ENCODE measurements around the gene THEMIS.
"Not testable (repeated sequence)": the region's sequence is repeated elsewhere in the genome, so short reads cannot be mapped to it uniquely, and the experiment has no call there.

Gene THEMIS

DNA sequence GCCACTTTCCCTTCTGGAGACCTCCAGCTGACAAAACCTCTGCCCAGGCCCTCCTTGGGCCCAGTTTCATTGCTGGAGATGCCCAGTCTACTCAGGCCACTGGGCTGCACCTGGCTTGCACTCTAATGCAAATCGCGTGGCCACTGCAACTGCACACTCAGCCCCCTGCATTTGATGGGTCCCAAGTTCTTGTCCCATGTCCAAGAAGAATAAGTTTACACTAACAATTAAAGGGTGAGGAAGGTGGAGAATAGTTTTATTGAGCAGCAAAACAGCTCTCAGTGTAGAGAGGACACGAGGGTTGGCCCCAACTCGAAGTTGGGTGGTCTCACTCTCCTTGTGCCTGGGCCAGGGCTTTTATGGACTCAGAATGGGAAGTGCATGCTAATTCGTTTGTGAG lies 31.9 kb upstream of the THEMIS start:
- no peaks in the 10 kb centered on the region for H3K9me2 ChIP-seq (replicated peaks; ENCODE audit: insufficient read depth, low read length)
- TF ChIP-seq, protein P1, sequence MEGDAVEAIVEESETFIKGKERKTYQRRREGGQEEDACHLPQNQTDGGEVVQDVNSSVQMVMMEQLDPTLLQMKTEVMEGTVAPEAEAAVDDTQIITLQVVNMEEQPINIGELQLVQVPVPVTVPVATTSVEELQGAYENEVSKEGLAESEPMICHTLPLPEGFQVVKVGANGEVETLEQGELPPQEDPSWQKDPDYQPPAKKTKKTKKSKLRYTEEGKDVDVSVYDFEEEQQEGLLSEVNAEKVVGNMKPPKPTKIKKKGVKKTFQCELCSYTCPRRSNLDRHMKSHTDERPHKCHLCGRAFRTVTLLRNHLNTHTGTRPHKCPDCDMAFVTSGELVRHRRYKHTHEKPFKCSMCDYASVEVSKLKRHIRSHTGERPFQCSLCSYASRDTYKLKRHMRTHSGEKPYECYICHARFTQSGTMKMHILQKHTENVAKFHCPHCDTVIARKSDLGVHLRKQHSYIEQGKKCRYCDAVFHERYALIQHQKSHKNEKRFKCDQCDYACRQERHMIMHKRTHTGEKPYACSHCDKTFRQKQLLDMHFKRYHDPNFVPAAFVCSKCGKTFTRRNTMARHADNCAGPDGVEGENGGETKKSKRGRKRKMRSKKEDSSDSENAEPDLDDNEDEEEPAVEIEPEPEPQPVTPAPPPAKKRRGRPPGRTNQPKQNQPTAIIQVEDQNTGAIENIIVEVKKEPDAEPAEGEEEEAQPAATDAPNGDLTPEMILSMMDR (IDR thresholded peaks at IDR 0.05; ENCODE audit: low read length), result no peak
- TF ChIP-seq EZH2phosphoT487 (IDR thresholded peaks at IDR 0.05; ENCODE audit: low read length) (no peak), EZH2 (optimal IDR thresholded peaks at IDR 0.05; ENCODE audit: low read depth, low read length) (no peak)
- H3F3A ChIP-seq (ENCODE audit: insufficient read depth, low read length), result 0 out of 2 replicates have a peak, but pooled peaks cover 3% of the 10 kb centered on the region
- no peaks in the 10 kb centered on the region for H3K9me3 ChIP-seq (replicated peaks; ENCODE audit: insufficient read depth, low read length)
- H2AFZ ChIP-seq (ENCODE audit: low read length), result no peak overlapping the region
- no peak overlapping the region for H3K9ac ChIP-seq (ENCODE audit: low read length)
- H3K4me3 ChIP-seq (ENCODE audit: low read length), result no peak overlapping the region
- H3K36me3 ChIP-seq (replicated peaks; ENCODE audit: insufficient read depth, low read length), result no peaks in the 10 kb centered on the region
- no peaks in the 10 kb centered on the region for H3K79me2 ChIP-seq (ENCODE audit: low read length)
- no peaks in the 10 kb centered on the region for H3K27me3 ChIP-seq (replicated peaks; ENCODE audit: insufficient read depth, low read length)
- DNase-seq, result no peak
- no peaks in the 10 kb centered on the region for H4K20me1 ChIP-seq (ENCODE audit: insufficient read depth, low read length)
- H3K27ac ChIP-seq (ENCODE audit: low read length), result no peak overlapping the region
- no peak overlapping the region for H3K4me2 ChIP-seq (ENCODE audit: low read depth, low read length)
- H3K4me1 ChIP-seq (ENCODE audit: low read length), result peaks cover 4% of the 10 kb centered on the region; the same call in 1 of the 2 replicates

DNA sequence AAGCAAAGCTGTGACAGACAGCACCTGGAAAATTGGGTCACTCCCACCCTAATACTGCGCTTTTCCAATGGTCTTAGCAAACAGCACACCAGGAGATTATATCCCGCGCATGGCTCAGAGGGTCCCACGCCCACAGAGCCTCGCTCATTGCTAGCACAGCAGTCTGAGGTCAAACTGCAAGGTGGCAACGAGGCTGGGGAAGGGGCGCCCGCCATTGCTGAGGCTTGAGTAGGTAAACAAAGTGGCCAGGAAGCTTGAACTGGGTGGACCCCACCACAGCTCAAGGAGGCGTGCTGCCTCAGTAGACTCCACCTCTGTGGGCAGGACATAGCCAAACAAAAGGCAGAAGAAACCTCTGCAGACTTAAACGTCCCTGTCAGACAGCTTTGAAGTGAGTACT lies 25.6 kb upstream of the THEMIS start:
- not testable (repeated sequence) for H3K27me3 ChIP-seq (replicated peaks; ENCODE audit: insufficient read depth, low read length); DNase-seq; H3K27ac ChIP-seq (ENCODE audit: low read length); H4K20me1 ChIP-seq (ENCODE audit: insufficient read depth, low read length); H3K79me2 ChIP-seq (ENCODE audit: low read length); H2AFZ ChIP-seq (ENCODE audit: low read length); H3K4me3 ChIP-seq (ENCODE audit: low read length); H3K4me2 ChIP-seq (ENCODE audit: low read depth, low read length); H3K36me3 ChIP-seq (replicated peaks; ENCODE audit: insufficient read depth, low read length); H3K9me3 ChIP-seq (replicated peaks; ENCODE audit: insufficient read depth, low read length); H3K9ac ChIP-seq (ENCODE audit: low read length); H3F3A ChIP-seq (ENCODE audit: insufficient read depth, low read length); H3K9me2 ChIP-seq (replicated peaks; ENCODE audit: insufficient read depth, low read length); H3K4me1 ChIP-seq (ENCODE audit: low read length)

DNA sequence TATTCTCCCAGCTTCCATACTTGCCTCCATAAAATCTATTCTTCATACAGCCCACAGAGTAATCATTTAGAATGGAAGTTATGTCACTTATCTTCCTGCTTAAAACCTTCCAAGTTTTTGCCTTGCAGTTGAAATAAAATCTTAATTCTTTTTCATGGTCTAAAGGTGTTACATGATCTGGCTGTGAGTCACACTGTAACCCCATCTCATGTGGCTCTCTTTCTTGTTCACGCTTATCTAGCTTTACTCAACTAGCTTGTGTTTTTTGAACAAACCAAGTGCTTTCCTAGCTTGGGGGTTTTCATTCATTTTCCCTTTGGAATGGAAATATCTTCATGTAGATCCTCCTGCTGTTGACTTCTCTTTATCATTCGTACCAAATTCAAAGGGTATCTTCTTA lies 23.6 kb upstream of the THEMIS start:
- no peak for DNase-seq
- Histone ChIP-seq H3K4me1 (ENCODE audit: low read length) (peaks cover 3% of the 10 kb centered on the region; the same call in 1 of the 2 replicates), H3K27ac (ENCODE audit: low read length) (no peak overlapping the region), H3K9me3 (replicated peaks; ENCODE audit: insufficient read depth, low read length) (no peaks in the 10 kb centered on the region), H3K79me2 (ENCODE audit: low read length) (no peaks in the 10 kb centered on the region), H3K36me3 (replicated peaks; ENCODE audit: insufficient read depth, low read length) (no peaks in the 10 kb centered on the region), H3K4me3 (ENCODE audit: low read length) (no peak overlapping the region), H3K27me3 (replicated peaks; ENCODE audit: insufficient read depth, low read length) (no peaks in the 10 kb centered on the region), H3K4me2 (ENCODE audit: low read depth, low read length) (no peak overlapping the region), H3K9me2 (replicated peaks; ENCODE audit: insufficient read depth, low read length) (no peaks in the 10 kb centered on the region), H4K20me1 (ENCODE audit: insufficient read depth, low read length) (no peaks in the 10 kb centered on the region), H3K9ac (ENCODE audit: low read length) (no peak overlapping the region), H3F3A (ENCODE audit: insufficient read depth, low read length) (no peaks in the 10 kb centered on the region), H2AFZ (ENCODE audit: low read length) (no peak overlapping the region)
- no peak for TF ChIP-seq EZH2 (optimal IDR thresholded peaks at IDR 0.05; ENCODE audit: low read depth, low read length)
- TF ChIP-seq EZH2phosphoT487 (IDR thresholded peaks at IDR 0.05; ENCODE audit: low read length), result no peak
- TF ChIP-seq, protein P1 (IDR thresholded peaks at IDR 0.05; ENCODE audit: low read length), result no peak

DNA sequence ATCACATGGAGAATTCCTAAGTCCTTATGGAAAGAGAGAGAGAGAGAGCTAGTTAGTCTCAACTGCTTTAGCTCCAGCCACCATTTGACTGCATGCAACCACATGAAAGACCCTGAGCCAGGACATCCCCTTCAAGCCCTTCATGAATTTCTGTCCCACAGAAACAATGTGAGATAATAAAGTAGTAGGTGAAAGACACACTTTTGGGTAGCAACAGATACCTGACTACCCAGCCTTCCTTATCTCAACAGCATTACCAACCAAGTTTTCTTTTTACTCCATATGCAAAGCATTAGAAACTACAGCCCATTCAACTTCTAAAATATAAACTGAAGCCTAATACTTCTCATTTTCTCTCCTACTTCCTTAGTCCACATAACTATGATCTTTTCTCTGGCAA lies 23.2 kb upstream of the THEMIS start:
- no peaks in the 10 kb centered on the region for H3K27me3 ChIP-seq (replicated peaks; ENCODE audit: insufficient read depth, low read length)
- H3K27ac ChIP-seq (ENCODE audit: low read length), result no peak overlapping the region
- no peaks in the 10 kb centered on the region for H3K36me3 ChIP-seq (replicated peaks; ENCODE audit: insufficient read depth, low read length)
- H2AFZ ChIP-seq (ENCODE audit: low read length), result no peak overlapping the region
- H4K20me1 ChIP-seq (ENCODE audit: insufficient read depth, low read length), result no peaks in the 10 kb centered on the region
- no peak overlapping the region for H3K4me3 ChIP-seq (ENCODE audit: low read length)
- H3F3A ChIP-seq (ENCODE audit: insufficient read depth, low read length), result no peaks in the 10 kb centered on the region
- peaks cover 5% of the 10 kb centered on the region; the same call in 1 of the 2 replicates for H3K4me1 ChIP-seq (ENCODE audit: low read length)
- H3K79me2 ChIP-seq (ENCODE audit: low read length), result no peaks in the 10 kb centered on the region
- H3K9ac ChIP-seq (ENCODE audit: low read length), result no peak overlapping the region
- TF ChIP-seq EZH2phosphoT487 (IDR thresholded peaks at IDR 0.05; ENCODE audit: low read length), result no peak
- H3K4me2 ChIP-seq (ENCODE audit: low read depth, low read length), result no peak overlapping the region
- no peak for DNase-seq
- H3K9me2 ChIP-seq (replicated peaks; ENCODE audit: insufficient read depth, low read length), result no peaks in the 10 kb centered on the region
- H3K9me3 ChIP-seq (replicated peaks; ENCODE audit: insufficient read depth, low read length), result no peaks in the 10 kb centered on the region

Data from MM.1S (cell line).